ENCODE data around the gene FOLR1.

The FOLR1 gene

DNA sequence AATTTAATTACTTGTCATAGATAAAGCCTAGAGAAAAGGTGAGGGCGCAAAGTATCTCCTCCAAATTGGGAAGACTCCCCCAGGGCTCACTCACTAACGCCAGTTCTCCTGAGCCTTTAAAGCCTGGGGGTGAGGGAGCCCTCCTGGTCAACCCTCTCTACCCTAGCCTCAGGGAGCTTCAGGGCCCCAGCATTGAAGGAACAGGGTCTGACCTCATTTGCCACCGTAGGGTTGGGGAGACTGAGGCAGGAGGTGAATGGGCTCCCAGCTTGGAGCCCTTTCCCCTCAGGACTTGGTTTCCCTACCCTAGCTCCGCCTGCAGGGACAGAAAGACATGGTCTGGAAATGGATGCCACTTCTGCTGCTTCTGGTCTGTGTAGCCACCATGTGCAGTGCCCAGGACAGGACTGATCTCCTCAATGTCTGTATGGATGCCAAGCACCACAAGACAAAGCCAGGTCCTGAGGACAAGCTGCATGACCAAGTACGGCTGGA, 26.4 kb downstream of the FOLR1 start:
- Histone ChIP-seq H3K4me1 (ENCODE audit: insufficient read depth, low read length) (peaks cover 10% of the 10 kb centered on the region), H3K27me3 (ENCODE audit: insufficient read depth, low read length) (peaks cover 4% of the 10 kb centered on the region; the same call in 1 of the 2 replicates), H3K9me3 (ENCODE audit: insufficient read depth, low read depth, low read length) (no peaks in the 10 kb centered on the region), H3K9ac (ENCODE audit: low read depth, low read length) (no peak overlapping the region), H3K27ac (ENCODE audit: low read length) (no peak overlapping the region), H3K4me3 (ENCODE audit: low read length) (no peak overlapping the region), H3K36me3 (ENCODE audit: insufficient read depth, low read depth, low read length) (no peaks in the 10 kb centered on the region)

GRCh38 chr11:72220696-72221363, 28.9 kb downstream of the FOLR1 start:
- Histone ChIP-seq H3K4me1 (ENCODE audit: insufficient read depth, low read length) (peaks cover 13% of the 10 kb centered on the region), H3K36me3 (ENCODE audit: insufficient read depth, low read depth, low read length) (no peaks in the 10 kb centered on the region), H3K9me3 (ENCODE audit: insufficient read depth, low read depth, low read length) (no peaks in the 10 kb centered on the region), H3K27me3 (ENCODE audit: insufficient read depth, low read length) (peaks cover 4% of the 10 kb centered on the region; the same call in 1 of the 2 replicates), H3K9ac (ENCODE audit: low read depth, low read length) (no peak overlapping the region), H3K4me3 (ENCODE audit: low read length) (no peak overlapping the region), H3K27ac (ENCODE audit: low read length) (no peak overlapping the region)

- Histone ChIP-seq H3K4me1 (ENCODE audit: insufficient read depth, low read length) (peaks cover 15% of the 10 kb centered on the region), H3K36me3 (ENCODE audit: insufficient read depth, low read depth, low read length) (peaks cover 2% of the 10 kb centered on the region; the same call in 1 of the 2 replicates), H3K9ac (ENCODE audit: low read depth, low read length) (no peak overlapping the region), H3K27ac (ENCODE audit: low read length) (no peak overlapping the region), H3K9me3 (ENCODE audit: insufficient read depth, low read depth, low read length) (no peaks in the 10 kb centered on the region), H3K4me3 (ENCODE audit: low read length) (no peak overlapping the region), H3K27me3 (ENCODE audit: insufficient read depth, low read length) (peaks cover 4% of the 10 kb centered on the region; the same call in 1 of the 2 replicates)
These were observed 29.6 kb downstream of the FOLR1 start for GRCh38 chr11:72221386-72222075.

- H3K9ac ChIP-seq (ENCODE audit: low read depth, low read length) = peak overlapping the region; percentile 72; the same call in 1 of the 2 replicates
These were observed 30.4 kb downstream of the FOLR1 start for GRCh38 chr11:72222106-72222891.

DNA sequence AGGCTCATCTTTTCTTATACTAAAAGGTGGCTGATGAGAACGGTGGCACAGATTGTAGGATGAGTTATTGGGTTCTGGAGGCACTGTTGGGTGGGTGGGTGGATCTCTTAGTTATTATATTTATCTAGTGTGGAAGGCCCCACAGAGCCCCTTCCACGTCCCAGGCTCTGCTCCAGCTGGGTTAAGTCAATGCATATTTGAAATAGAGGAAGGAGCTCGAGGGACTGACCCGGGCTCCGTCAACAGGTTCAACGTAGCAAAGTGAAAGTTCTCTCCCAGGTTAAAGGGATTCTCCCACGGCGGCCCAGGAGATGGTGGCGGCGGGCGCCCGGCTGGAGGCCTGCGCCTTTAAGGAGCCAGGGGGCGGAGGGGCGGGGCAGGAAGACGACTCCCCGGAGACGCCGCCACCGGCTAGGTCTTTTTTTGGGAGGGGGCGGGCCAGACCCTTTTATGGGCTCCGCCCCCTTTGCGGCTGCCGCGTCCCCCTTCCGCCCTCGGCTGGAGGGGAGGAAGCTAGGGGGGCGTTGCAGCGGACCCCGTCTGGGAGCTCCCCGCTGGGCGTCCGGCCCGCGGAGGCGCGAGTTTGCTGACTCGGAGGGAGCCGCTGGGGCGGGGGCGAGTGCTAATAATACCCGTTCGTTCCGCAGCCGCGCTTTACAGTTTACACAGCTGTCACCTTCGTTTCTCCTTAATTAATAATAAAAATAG, 31.1 kb downstream of the FOLR1 start:
- Histone ChIP-seq H3K27me3 (ENCODE audit: insufficient read depth, low read length) (peaks cover 4% of the 10 kb centered on the region; the same call in 1 of the 2 replicates), H3K4me1 (ENCODE audit: insufficient read depth, low read length) (peaks cover 15% of the 10 kb centered on the region)

More at GRCh38 chr11:72222106-72222891, 30.4 kb downstream of the FOLR1 start:
- H3K4me1 ChIP-seq (ENCODE audit: insufficient read depth, low read length) = peaks cover 15% of the 10 kb centered on the region
- H3K9me3 ChIP-seq (ENCODE audit: insufficient read depth, low read depth, low read length) = no peaks in the 10 kb centered on the region
- peak overlapping the region; percentile 72 for H3K27ac ChIP-seq (ENCODE audit: low read length)
- H3K36me3 ChIP-seq (ENCODE audit: insufficient read depth, low read depth, low read length) = peaks cover 10% of the 10 kb centered on the region; the same call in 1 of the 2 replicates
- peak overlapping the region; percentile 73 for H3K4me3 ChIP-seq (ENCODE audit: low read length)
- peaks cover 4% of the 10 kb centered on the region; the same call in 1 of the 2 replicates for H3K27me3 ChIP-seq (ENCODE audit: insufficient read depth, low read length)

DNA sequence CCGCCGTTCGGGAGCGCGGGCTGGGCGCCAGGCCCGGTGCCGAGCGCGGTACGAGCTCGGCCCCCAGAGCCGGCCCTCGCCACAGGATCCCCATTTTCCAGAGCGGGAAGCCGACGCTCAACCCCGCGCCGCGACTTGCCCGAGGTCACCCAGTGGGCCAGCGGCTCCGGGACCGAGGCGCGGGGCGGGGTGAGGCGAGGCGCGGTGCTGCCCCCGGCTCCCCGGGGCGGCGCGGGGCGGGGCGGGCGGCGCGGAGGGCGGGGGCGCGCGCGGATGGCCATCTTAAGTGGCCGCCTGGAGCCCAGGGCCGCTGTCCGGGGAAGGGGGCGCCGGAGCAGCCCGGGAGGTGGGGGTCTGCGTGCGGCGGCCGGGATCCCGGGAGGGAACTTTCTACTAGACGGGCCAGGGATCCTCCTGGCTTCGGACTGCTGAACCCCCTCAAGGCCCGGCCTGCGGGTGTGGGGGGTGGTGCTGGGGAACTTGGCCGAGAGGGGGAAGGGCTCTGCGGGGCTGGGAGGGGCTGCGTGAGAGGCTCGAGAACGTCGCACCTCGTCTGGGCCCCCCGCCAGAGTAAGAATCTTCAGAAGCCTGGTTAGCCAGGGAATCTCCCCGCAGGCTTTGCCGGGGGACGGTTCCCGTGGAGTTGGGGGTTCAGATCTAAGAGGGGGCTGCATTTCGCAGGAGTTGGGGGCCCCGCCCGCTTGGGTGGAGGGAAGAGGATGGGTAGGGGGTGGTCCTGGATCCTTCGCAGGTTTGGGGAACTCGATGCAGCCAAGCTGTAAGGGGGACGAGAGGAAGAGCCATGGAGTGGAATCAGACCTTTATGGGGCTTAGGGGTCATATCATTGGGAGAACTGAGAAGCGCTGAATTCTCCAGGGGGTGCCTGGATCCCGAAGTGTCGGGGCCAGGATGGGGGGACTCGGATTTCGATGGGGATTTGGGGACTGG, 31.9 kb downstream of the FOLR1 start:
- peaks cover 24% of the 10 kb centered on the region for H3K36me3 ChIP-seq (ENCODE audit: insufficient read depth, low read depth, low read length)
- peaks cover 15% of the 10 kb centered on the region for H3K4me1 ChIP-seq (ENCODE audit: insufficient read depth, low read length)
- H3K4me3 ChIP-seq (ENCODE audit: low read length) = peak overlapping the region; percentile 97
- H3K27me3 ChIP-seq (ENCODE audit: insufficient read depth, low read length) = no peaks in the 10 kb centered on the region; the same call in 1 of the 2 replicates
- H3K27ac ChIP-seq (ENCODE audit: low read length) = no peak overlapping the region
- no peaks in the 10 kb centered on the region for H3K9me3 ChIP-seq (ENCODE audit: insufficient read depth, low read depth, low read length)
- peak overlapping the region; percentile 96 for H3K9ac ChIP-seq (ENCODE audit: low read depth, low read length)

More for the DNA sequence above, 31.1 kb downstream of the FOLR1 start:
- peak overlapping the region; percentile 72 for H3K9ac ChIP-seq (ENCODE audit: low read depth, low read length)
- H3K36me3 ChIP-seq (ENCODE audit: insufficient read depth, low read depth, low read length) = peaks cover 16% of the 10 kb centered on the region; the same call in 1 of the 2 replicates
- H3K27ac ChIP-seq (ENCODE audit: low read length) = peak overlapping the region; percentile 72
- peak overlapping the region; percentile 73 for H3K4me3 ChIP-seq (ENCODE audit: low read length)
- no peaks in the 10 kb centered on the region for H3K9me3 ChIP-seq (ENCODE audit: insufficient read depth, low read depth, low read length)

GRCh38 chr11:72224564-72225410, 32.8 kb downstream of the FOLR1 start, which contains the start of gene INPPL1:
TSS of gene INPPL1 (plus strand) at chr11:72224767. CDS start at chr11:72224985, 218 bp downstream.
- H3K27ac ChIP-seq (ENCODE audit: low read length) = no peak within 1 kb of the TSS
- H3K4me3 ChIP-seq (ENCODE audit: low read length) = peak within 1 kb of the TSS; percentile 97
- peaks cover 15% of the 10 kb centered on the region for H3K4me1 ChIP-seq (ENCODE audit: insufficient read depth, low read length)
- H3K9ac ChIP-seq (ENCODE audit: low read depth, low read length) = peak within 1 kb of the TSS; percentile 96; the same call in 1 of the 2 replicates
- no peaks in the 10 kb centered on the region; the same call in 1 of the 2 replicates for H3K27me3 ChIP-seq (ENCODE audit: insufficient read depth, low read length)
- H3K36me3 ChIP-seq (ENCODE audit: insufficient read depth, low read depth, low read length) = peaks cover 33% of the 10 kb centered on the region
- no peaks in the 10 kb centered on the region for H3K9me3 ChIP-seq (ENCODE audit: insufficient read depth, low read depth, low read length)

GRCh38 chr11:72225411-72225951, 33.5 kb downstream of the FOLR1 start:
- H3K4me3 ChIP-seq (ENCODE audit: low read length) = peak overlapping the region; percentile 97
- no peak overlapping the region for H3K27ac ChIP-seq (ENCODE audit: low read length)
- peaks cover 40% of the 10 kb centered on the region for H3K36me3 ChIP-seq (ENCODE audit: insufficient read depth, low read depth, low read length)

DNA sequence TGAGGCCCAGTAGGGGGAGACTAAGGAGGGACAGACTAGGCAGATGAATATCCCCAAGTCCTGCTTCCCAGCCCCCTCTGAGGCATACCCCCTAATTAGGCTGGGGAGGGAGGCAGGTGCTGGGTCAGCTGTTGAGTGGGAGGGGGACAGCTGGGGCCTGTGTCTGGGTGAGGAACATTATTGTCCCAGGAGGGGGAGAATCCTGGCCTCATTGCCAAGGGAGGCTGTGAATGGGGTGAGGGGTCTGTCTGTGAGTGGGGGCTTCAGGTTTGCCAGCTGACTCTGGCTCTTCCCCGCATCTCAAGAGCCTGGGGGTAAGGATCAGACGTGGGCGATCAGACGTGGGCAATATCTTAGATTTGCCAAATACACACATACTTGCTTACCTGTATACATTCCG, 34.8 kb downstream of the FOLR1 start:
- Histone ChIP-seq H3K27ac (ENCODE audit: low read length) (no peak overlapping the region), H3K36me3 (ENCODE audit: insufficient read depth, low read depth, low read length) (peaks cover 52% of the 10 kb centered on the region), H3K9me3 (ENCODE audit: insufficient read depth, low read depth, low read length) (no peaks in the 10 kb centered on the region), H3K9ac (ENCODE audit: low read depth, low read length) (no peak overlapping the region), H3K4me3 (ENCODE audit: low read length) (no peak overlapping the region), H3K27me3 (ENCODE audit: insufficient read depth, low read length) (no peaks in the 10 kb centered on the region; the same call in 1 of the 2 replicates), H3K4me1 (ENCODE audit: insufficient read depth, low read length) (peaks cover 15% of the 10 kb centered on the region)

More at GRCh38 chr11:72225411-72225951, 33.5 kb downstream of the FOLR1 start:
- Histone ChIP-seq H3K4me1 (ENCODE audit: insufficient read depth, low read length) (peaks cover 15% of the 10 kb centered on the region), H3K9me3 (ENCODE audit: insufficient read depth, low read depth, low read length) (no peaks in the 10 kb centered on the region), H3K9ac (ENCODE audit: low read depth, low read length) (peak overlapping the region; percentile 96; the same call in 1 of the 2 replicates), H3K27me3 (ENCODE audit: insufficient read depth, low read length) (no peaks in the 10 kb centered on the region; the same call in 1 of the 2 replicates)
